H7 (cell line): Measurements from ENCODE around the gene CTU2. TPM values are rescaled to one million over a fixed set of nuclear protein-coding genes. Genes with fewer than 3 reads are reported as not detected.

Experiments used
- DNase-seq: peaks from one replicate; pipeline ENCODE4 v3.0.0; 2012
- H3K27me3 ChIP-seq: 2 replicates; pipeline ENCODE4 v1.6.0; 2011; ENCODE audit warnings: mild to moderate bottlenecking, low read length; ENCODE audit not compliant: control insufficient read depth, insufficient read depth
- H3K36me3 ChIP-seq: replicated peaks from 2 replicates; pipeline ENCODE4 v1.5.1; 2011; ENCODE audit warnings: low read length; ENCODE audit not compliant: control insufficient read depth, insufficient read depth
- H3K4me3 ChIP-seq: 2 replicates; pipeline ENCODE4 v1.5.1; 2011; ENCODE audit warnings: low read depth, mild to moderate bottlenecking, control low read depth, low read length, moderate library complexity; ENCODE audit not compliant: insufficient read depth
- total RNA-seq: library from RNA; depleted of rRNA; stranded (reverse); fragments of >200 nt; shearing (Covaris generic); gene quantifications from 2 replicates; pipeline ENCODE4 v1.2.3, GENCODE V29; 2014

Gene CTU2
- total RNA-seq, 1 experiment from 2014 or later, result 38.4 TPM

DNA sequence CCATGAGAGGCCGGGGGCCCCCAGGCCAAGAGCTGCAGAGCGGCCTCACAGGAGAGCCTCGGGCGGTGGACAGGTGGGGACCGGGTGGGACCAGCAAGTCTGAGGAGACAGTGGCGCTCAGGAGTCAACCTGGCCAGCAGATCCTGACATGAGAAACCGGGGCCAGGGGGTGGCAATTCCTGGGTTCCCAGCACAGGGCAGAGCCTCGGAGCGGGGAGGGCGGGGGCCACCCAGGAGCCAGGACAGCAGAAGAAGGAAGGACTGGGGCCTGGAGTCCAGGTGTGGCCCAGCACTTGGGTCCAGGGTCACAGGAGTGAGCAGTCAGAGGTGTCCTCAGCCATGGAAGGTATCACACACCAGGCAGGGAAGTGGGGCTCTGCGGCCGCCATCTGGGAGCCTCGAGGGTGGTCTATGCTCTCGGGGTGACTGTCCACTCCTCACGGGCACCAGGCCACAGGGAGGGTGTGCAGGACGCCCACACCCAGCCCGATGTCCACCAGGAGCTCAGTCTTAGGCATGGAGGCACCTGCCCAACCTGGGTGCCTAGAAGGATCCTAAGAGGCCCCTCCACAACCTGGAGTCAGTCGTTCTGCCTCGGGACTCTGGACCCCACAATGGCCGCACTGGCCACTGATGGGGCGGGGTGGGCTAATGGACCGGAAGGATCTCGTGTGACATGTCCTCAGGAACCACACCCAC is 49.6 kb downstream of the CTU2 start:
- Histone ChIP-seq H3K27me3 (no peaks in the 10 kb centered on the region), H3K36me3 (no peaks in the 10 kb centered on the region), H3K4me3 (no peak overlapping the region)
- no peak for DNase-seq

- DNase-seq, result no peak
- no peaks in the 10 kb centered on the region for H3K27me3 ChIP-seq
- H3K36me3 ChIP-seq, result no peaks in the 10 kb centered on the region
- no peak overlapping the region for H3K4me3 ChIP-seq
Measured at GRCh38 chr16:88758227-88758943, 52.1 kb downstream of the CTU2 start.

- H3K4me3 ChIP-seq, result no peak overlapping the region
- no peak for DNase-seq
- H3K27me3 ChIP-seq, result no peaks in the 10 kb centered on the region
- H3K36me3 ChIP-seq, result no peaks in the 10 kb centered on the region
Measured at GRCh38 chr16:88758944-88759244, 52.6 kb downstream of the CTU2 start.

DNA sequence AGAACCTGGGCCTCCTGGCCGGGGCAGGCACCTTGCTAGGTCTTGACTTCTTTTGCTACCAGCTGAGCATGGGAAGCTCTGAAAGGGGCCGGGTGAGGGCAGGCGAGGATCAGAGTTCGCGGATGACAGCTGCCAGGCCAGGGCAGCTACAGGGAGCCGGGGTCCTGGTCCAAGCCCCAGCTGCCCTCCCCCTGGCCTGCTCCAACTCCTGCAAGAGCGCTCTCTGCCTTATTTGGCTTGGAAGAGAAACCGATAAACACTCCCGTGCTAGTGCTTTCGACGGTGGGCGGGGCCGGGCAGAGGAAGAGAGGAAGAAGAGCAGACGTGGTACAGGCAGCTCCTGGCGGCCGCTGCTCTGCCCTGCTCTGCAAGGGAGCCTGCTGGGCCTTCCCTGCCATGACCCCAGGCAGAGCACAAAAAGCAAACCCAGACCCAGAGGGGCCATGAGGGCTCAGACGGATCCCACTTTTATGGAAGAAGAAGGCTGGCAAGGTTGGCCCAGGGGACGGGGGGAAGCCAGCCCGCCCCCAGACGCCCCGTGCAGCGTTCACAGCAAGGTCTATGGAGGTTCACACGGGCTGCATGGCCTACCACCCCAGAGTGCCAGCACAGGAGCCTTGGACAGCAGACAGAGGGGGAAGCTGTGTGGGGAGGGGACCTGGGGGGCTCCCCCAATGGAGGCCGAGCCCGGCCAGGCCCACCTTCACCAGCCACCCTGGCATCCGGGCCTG is 53.1 kb downstream of the CTU2 start:
- Histone ChIP-seq H3K27me3 (no peaks in the 10 kb centered on the region), H3K36me3 (no peaks in the 10 kb centered on the region), H3K4me3 (no peak overlapping the region)
- peak; percentile 94 for DNase-seq

- Histone ChIP-seq H3K27me3 (no peaks in the 10 kb centered on the region), H3K36me3 (no peaks in the 10 kb centered on the region), H3K4me3 (no peak overlapping the region)
- no peak for DNase-seq
Measured at GRCh38 chr16:88759976-88760350, 53.7 kb downstream of the CTU2 start.

DNA sequence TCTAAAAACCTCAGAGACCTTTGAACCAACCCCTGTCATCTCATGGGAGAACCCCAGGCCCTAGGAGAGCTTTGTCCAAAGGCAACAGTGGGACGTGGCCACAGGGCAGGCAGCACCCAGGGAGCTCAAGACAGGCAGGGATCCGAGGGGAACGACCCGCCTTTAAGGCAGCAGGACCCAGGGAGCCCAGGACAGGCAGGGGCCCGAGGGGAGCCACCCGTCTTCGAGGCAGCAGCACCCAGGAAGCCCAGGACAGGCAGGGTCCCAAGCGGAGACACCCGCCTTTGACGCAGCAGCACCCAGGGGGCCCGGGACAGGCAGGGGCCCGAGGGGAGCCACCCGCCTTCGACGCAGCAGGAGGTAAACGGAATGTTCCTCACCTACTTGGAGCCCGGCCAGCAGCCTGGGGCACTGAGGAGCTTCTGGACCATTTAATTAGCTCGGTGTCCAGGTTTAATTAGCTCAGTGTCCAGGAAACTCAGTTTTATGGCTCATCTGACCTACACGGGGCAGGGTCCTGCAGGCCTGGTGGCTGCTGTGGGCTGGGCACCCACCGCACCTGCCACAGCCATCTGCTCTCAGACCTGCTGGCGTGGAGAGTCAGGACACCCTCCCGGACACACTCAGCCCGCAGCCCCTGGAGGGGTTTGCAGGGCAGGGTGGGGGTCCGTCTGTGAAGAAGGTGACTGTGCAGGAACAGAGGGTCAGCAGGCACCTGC is 54.3 kb downstream of the CTU2 start:
- Histone ChIP-seq H3K36me3 (no peaks in the 10 kb centered on the region), H3K4me3 (no peak overlapping the region), H3K27me3 (no peaks in the 10 kb centered on the region)
- DNase-seq, result no peak

- H3K27me3 ChIP-seq, result no peaks in the 10 kb centered on the region
- no peak for DNase-seq
- no peak overlapping the region for H3K4me3 ChIP-seq
- no peaks in the 10 kb centered on the region for H3K36me3 ChIP-seq
Measured at GRCh38 chr16:88761143-88761534, 54.8 kb downstream of the CTU2 start.

DNA sequence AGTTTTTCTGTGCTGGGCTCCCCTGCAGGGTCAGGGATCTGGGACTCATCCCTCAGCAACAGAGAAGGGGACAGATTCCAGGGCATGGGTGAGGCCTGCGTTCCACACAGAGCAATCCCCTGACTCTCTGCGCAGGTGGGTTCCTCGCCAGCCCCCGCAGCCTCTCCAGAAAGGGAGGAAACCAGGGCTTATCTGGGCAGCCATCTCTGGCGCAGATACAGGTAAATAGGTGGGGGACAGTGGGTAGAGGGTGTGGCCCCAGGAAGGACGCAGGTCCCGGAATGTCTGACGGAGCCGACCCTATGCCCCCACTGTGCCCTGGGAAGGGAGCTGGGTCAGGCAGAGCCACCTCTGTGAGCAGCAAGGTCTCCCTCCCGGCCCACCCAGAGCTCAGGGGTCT is 55.5 kb downstream of the CTU2 start:
- Histone ChIP-seq H3K27me3 (no peaks in the 10 kb centered on the region), H3K4me3 (no peak overlapping the region), H3K36me3 (no peaks in the 10 kb centered on the region)
- DNase-seq, result no peak

- no peaks in the 10 kb centered on the region for H3K27me3 ChIP-seq
- H3K36me3 ChIP-seq, result no peaks in the 10 kb centered on the region
- no peak for DNase-seq
- H3K4me3 ChIP-seq, result no peak overlapping the region
Measured at GRCh38 chr16:88762258-88762870, 56.1 kb downstream of the CTU2 start.

GRCh38 chr16:88762941-88763340 is 56.6 kb downstream of the CTU2 start:
- no peak overlapping the region for H3K4me3 ChIP-seq
- no peak for DNase-seq
- H3K36me3 ChIP-seq, result no peaks in the 10 kb centered on the region
- H3K27me3 ChIP-seq, result no peaks in the 10 kb centered on the region

- peak; percentile 94 for DNase-seq
- Histone ChIP-seq H3K36me3 (no peaks in the 10 kb centered on the region), H3K4me3 (no peak overlapping the region), H3K27me3 (no peaks in the 10 kb centered on the region)
Measured at GRCh38 chr16:88763502-88764053, 57.3 kb downstream of the CTU2 start.

GRCh38 chr16:88764080-88764479 is 57.8 kb downstream of the CTU2 start:
- H3K4me3 ChIP-seq, result no peak overlapping the region

DNA sequence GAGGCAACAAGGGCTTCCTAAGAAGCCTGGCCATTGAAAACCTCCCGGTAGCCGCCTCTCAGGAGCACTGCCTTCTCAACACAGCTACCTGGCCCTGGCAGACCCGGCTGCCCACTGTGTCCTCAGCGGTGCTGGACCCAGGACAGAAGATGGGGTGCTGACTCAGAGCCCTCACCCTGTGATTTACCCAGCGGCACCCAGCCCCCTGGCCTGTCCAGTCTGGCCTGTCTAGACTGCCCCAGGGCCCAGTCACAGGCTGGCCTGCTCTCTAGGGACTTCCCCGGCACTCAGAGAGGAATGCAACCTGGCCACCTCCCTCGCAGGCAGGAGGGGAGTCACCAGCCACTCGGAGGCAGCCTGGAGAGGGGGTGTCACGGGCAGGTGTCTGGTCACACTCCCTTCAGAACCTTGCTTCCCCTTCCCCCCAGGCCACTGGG is 58.6 kb downstream of the CTU2 start:
- peak; percentile 85 for DNase-seq
- no peak overlapping the region for H3K4me3 ChIP-seq

More at GRCh38 chr16:88764080-88764479, 57.8 kb downstream of the CTU2 start:
- H3K36me3 ChIP-seq, result no peaks in the 10 kb centered on the region
- H3K27me3 ChIP-seq, result no peaks in the 10 kb centered on the region
- no peak for DNase-seq

More for the DNA sequence above, 58.6 kb downstream of the CTU2 start:
- Histone ChIP-seq H3K36me3 (no peaks in the 10 kb centered on the region), H3K27me3 (no peaks in the 10 kb centered on the region)
